Type B pancreatic cell (in vitro differentiated cells): ENCODE measurements around the gene GHR. TPM values are rescaled to one million over a fixed set of nuclear protein-coding genes. Genes with fewer than 3 reads are reported as not detected.

ENCODE experiments used
- DNase-seq: peaks from one replicate; pipeline ENCODE4 v3.0.0; 2021; ENCODE audit warnings: mixed read lengths; ENCODE audit not compliant: unreplicated experiment; ENCODE audit errors: extremely low spot score
- H3K27ac Mint-ChIP-seq: 2 replicates; pipeline ENCODE4 v1.8.0; 2021; ENCODE audit warnings: mild to moderate bottlenecking, mixed read lengths
- H3K27me3 Mint-ChIP-seq: 2 replicates; pipeline ENCODE4 v1.8.0; 2021; ENCODE audit warnings: mixed read lengths
- H3K36me3 Mint-ChIP-seq: 2 replicates; pipeline ENCODE4 v1.8.0; 2021; ENCODE audit warnings: mixed read lengths
- H3K4me1 Mint-ChIP-seq: one replicate; pipeline ENCODE4 v1.8.0; 2021; ENCODE audit warnings: mixed read lengths; ENCODE audit not compliant: unreplicated experiment
- H3K4me3 Mint-ChIP-seq: 2 replicates; pipeline ENCODE4 v1.8.0; 2021; ENCODE audit warnings: mild to moderate bottlenecking, mixed read lengths
- H3K9me3 Mint-ChIP-seq: 2 replicates; pipeline ENCODE4 v1.8.0; 2021; ENCODE audit warnings: mixed read lengths
- CTCF ChIP-seq: fragments of 200-600 bp; sonication (generic); conservative IDR thresholded peaks from 2 replicates; pipeline ENCODE4 v1.5.0; 2021; ENCODE audit warnings: antibody characterized with exemption, mild to moderate bottlenecking
- total RNA-seq: library from RNA; stranded (reverse); gene quantifications from 2 replicates; pipeline ENCODE4 v1.2.1, GENCODE V29; 2021; ENCODE audit warnings: low replicate concordance

The GHR gene
- total RNA-seq, 1 donor from 2014 or later: 2.6 TPM

GRCh38 chr5:42561656-42562055 is 138.4 kb downstream of the GHR start:
- H3K36me3 Mint-ChIP-seq: no peaks in the 10 kb centered on the region
- no peak overlapping the region for H3K27ac Mint-ChIP-seq
- no peaks in the 10 kb centered on the region for H3K4me1 Mint-ChIP-seq
- no peak overlapping the region for H3K4me3 Mint-ChIP-seq
- no peak for DNase-seq
- no peaks in the 10 kb centered on the region for H3K27me3 Mint-ChIP-seq
- TF ChIP-seq CTCF: no peak
- no peaks in the 10 kb centered on the region for H3K9me3 Mint-ChIP-seq

GRCh38 chr5:42564689-42565356 is 141.6 kb downstream of the GHR start:
- Mint-ChIP-seq H3K36me3 (no peaks in the 10 kb centered on the region), H3K9me3 (no peaks in the 10 kb centered on the region), H3K27ac (no peak overlapping the region), H3K27me3 (no peaks in the 10 kb centered on the region), H3K4me1 (no peaks in the 10 kb centered on the region), H3K4me3 (no peak overlapping the region)
- DNase-seq: no peak
- TF ChIP-seq CTCF: no peak

- TF ChIP-seq CTCF: no peak
- no peak overlapping the region for H3K4me3 Mint-ChIP-seq
- H3K27me3 Mint-ChIP-seq: no peaks in the 10 kb centered on the region
- no peak overlapping the region for H3K27ac Mint-ChIP-seq
- no peak for DNase-seq
- no peaks in the 10 kb centered on the region for H3K36me3 Mint-ChIP-seq
- peaks cover 2% of the 10 kb centered on the region for H3K4me1 Mint-ChIP-seq
- no peaks in the 10 kb centered on the region for H3K9me3 Mint-ChIP-seq
These were observed 143.5 kb downstream of the GHR start for GRCh38 chr5:42566652-42567295.

- H3K9me3 Mint-ChIP-seq: no peaks in the 10 kb centered on the region
These were observed 146.1 kb downstream of the GHR start for GRCh38 chr5:42569325-42569724.

GRCh38 chr5:42569953-42570548 is 146.8 kb downstream of the GHR start:
- TF ChIP-seq CTCF: no peak
- Mint-ChIP-seq H3K27me3 (no peaks in the 10 kb centered on the region), H3K4me3 (no peak overlapping the region), H3K36me3 (no peaks in the 10 kb centered on the region), H3K4me1 (peaks cover 3% of the 10 kb centered on the region), H3K9me3 (no peaks in the 10 kb centered on the region), H3K27ac (no peak overlapping the region)
- no peak for DNase-seq

More at GRCh38 chr5:42569325-42569724, 146.1 kb downstream of the GHR start:
- Mint-ChIP-seq H3K27ac (no peak overlapping the region), H3K27me3 (no peaks in the 10 kb centered on the region), H3K36me3 (no peaks in the 10 kb centered on the region), H3K4me1 (peaks cover 3% of the 10 kb centered on the region), H3K4me3 (no peak overlapping the region)
- no peak for TF ChIP-seq CTCF
- no peak for DNase-seq
